ENCODE measurements around the gene MRPL24. TPM values are rescaled to one million over a fixed set of nuclear protein-coding genes. Genes with fewer than 3 reads are reported as not detected.
A peak's percentile ranks its signal among the peaks of the same experiment; 100 is the strongest.

MRPL24 gene
- polyA plus RNA-seq, 1 experiment = 65.5 TPM

DNA sequence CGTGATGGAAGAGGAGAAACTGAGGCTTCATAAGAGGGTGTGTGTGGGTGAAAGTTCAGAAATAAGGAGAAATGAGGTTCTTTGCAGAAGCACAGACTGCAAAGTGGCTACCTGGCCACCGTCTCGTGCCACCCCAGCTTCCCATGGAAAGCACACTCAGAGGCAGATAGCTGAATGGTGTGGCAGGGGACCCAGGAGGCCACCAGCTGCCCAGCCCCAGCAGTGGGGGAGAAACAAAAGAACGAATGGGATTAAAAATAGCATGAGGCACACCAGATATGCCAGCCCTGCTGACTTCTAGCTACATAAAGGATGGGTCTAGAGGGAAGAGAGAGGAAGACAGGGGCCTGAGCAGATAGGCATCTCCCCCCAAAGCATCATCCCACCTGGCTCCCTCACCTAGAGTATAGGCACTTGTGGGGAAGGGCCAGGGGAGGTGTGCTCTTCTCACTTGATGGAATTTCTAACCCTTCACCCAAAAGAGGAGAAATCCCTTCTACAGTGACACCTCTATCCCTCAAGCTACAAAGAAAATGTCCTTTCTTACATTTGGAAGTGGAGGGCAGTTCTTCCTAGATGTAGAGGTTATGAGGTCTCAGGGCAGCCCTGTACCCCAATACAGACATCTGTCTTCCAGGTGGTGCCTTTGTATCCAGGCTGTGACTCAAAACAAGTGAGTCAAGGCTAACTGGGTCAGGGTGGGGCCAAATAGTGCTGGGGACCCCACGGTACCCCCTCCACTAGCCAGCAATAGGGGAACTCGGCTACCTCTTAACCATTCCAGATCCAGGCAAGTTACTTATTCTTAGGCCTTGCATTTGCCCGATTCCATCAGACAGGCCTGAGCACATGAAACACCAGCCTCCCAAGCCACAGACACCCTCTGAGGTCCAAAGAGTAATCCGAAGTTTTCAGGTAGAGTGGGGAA lies 7.1 kb upstream of the MRPL24 start:
- H3K9me3 ChIP-seq (ENCODE audit: control insufficient read depth, insufficient read depth, low read length) = peaks cover 5% of the 10 kb centered on the region; the same call in 1 of the 2 replicates
- CTCF ChIA-PET = interaction anchor here (1.1 to 1.6 kb wide), 7 partner anchors 13 to 144 kb away, joined by 3 to 13 read pairs (median 4); no protein-coding TSS in a partner anchor
- TF ChIP-seq, protein P1, sequence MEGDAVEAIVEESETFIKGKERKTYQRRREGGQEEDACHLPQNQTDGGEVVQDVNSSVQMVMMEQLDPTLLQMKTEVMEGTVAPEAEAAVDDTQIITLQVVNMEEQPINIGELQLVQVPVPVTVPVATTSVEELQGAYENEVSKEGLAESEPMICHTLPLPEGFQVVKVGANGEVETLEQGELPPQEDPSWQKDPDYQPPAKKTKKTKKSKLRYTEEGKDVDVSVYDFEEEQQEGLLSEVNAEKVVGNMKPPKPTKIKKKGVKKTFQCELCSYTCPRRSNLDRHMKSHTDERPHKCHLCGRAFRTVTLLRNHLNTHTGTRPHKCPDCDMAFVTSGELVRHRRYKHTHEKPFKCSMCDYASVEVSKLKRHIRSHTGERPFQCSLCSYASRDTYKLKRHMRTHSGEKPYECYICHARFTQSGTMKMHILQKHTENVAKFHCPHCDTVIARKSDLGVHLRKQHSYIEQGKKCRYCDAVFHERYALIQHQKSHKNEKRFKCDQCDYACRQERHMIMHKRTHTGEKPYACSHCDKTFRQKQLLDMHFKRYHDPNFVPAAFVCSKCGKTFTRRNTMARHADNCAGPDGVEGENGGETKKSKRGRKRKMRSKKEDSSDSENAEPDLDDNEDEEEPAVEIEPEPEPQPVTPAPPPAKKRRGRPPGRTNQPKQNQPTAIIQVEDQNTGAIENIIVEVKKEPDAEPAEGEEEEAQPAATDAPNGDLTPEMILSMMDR (IDR thresholded peaks at IDR 0.05; ENCODE audit: low read depth, low read length) = no peak
- H3K27me3 ChIP-seq (ENCODE audit: control insufficient read depth, insufficient read depth, low read length) = no peaks in the 10 kb centered on the region
- POLR2A ChIA-PET = interaction anchor here (0.9 to 1.2 kb wide), 2 partner anchors 19 to 20 kb away, joined by 4 to 6 read pairs; partner anchors contain the start of genes ISG20L2, METTL25B and PRCC
- H3K27ac ChIP-seq (ENCODE audit: low read depth, low read length) = peak overlapping the region; percentile 96
- no peak for DNase-seq (ENCODE audit: low read depth, low spot score)
- peak overlapping the region; percentile 94 for H3K4me3 ChIP-seq (ENCODE audit: low read depth, low read length)

DNA sequence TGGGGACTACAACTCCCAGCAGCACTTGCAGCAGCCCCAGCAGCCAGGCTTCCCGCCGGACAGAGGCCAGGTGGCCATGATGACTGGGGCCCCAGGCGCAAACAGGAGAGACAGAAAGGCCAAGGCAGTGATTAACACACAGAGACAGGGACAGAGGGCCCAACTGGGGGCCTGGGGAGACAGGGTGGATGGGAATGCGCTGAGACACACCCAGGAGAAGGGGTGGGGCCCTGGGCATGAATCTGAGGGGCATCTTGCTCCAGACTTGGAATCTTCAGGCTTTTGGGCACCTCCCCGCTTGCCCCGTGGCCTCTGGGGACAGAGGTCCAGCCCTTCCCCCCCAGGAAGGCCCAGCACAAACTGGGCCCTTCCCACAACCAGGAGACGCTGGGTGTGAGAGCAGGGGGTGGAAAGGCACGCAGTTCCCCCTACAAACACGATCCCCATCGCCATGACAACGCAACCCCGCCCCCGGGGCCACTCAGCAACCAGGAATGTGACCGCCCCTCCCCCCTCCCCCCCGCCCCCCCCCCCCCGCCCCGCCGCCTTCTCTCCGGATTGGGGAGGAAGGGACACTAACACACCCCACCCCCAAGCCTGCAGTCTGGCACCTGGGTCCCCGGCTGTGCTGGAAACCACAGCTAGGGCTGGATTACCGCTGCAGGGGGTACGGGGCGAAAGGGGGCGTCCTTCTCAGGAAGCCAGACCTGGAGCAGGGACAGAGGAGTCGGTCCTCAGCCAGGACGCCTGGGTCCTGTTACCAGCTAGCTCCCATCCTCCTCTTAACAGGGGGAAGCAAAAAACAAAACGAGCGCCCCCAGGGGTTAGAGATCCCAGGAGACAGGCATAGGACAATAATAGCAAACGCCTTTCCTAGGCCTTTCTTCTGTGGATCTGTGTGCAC lies 6.1 kb upstream of the MRPL24 start:
- TF ChIP-seq, protein P1 (IDR thresholded peaks at IDR 0.05; ENCODE audit: low read depth, low read length) = peak; percentile 38
- POLR2A ChIA-PET = interaction anchor here (0.9 to 1.2 kb wide), 2 partner anchors 19 to 20 kb away, joined by 4 to 6 read pairs; partner anchors contain the start of genes ISG20L2, METTL25B and PRCC
- peak; percentile 76 for DNase-seq (ENCODE audit: low read depth, low spot score)
- peaks cover 5% of the 10 kb centered on the region; the same call in 1 of the 2 replicates for H3K9me3 ChIP-seq (ENCODE audit: control insufficient read depth, insufficient read depth, low read length)
- no peaks in the 10 kb centered on the region for H3K27me3 ChIP-seq (ENCODE audit: control insufficient read depth, insufficient read depth, low read length)
- peak overlapping the region; percentile 94 for H3K4me3 ChIP-seq (ENCODE audit: low read depth, low read length)
- peak overlapping the region; percentile 97 for H3K27ac ChIP-seq (ENCODE audit: low read depth, low read length)
- CTCF ChIA-PET = interaction anchor here (0.7 to 1.6 kb wide), 9 partner anchors 10 to 145 kb away, joined by 3 to 13 read pairs (median 6); no protein-coding TSS in a partner anchor

DNA sequence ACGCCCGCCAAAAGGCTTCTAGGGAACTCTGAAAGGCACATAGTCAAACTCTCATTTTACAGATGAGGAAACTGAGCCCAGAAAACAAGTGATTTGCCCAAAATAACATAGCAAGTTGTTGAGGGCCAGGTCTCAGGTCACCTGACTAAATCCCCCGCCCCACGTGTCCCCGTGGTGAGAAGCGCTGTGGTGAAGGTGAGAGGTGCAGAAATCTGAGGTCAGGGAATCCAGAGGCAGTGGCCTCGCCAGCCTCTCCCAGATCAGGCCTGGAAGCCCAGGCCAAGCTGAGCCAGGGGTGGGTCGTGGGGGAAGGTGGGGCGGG lies 5.5 kb upstream of the MRPL24 start:
- Histone ChIP-seq H3K27me3 (ENCODE audit: control insufficient read depth, insufficient read depth, low read length) (no peaks in the 10 kb centered on the region), H3K9me3 (ENCODE audit: control insufficient read depth, insufficient read depth, low read length) (peaks cover 5% of the 10 kb centered on the region; the same call in 1 of the 2 replicates), H3K27ac (ENCODE audit: low read depth, low read length) (peak overlapping the region; percentile 97), H3K4me3 (ENCODE audit: low read depth, low read length) (peak overlapping the region; percentile 58)
- ChIA-PET CTCF (interaction anchor here (1.5 kb wide), 2 partner anchors 20 to 146 kb away, joined by 4 to 6 read pairs; no protein-coding TSS in a partner anchor), POLR2A (no interaction called here)
- TF ChIP-seq, protein P1 (IDR thresholded peaks at IDR 0.05; ENCODE audit: low read depth, low read length) = no peak
- DNase-seq (ENCODE audit: low read depth, low spot score) = no peak

DNA sequence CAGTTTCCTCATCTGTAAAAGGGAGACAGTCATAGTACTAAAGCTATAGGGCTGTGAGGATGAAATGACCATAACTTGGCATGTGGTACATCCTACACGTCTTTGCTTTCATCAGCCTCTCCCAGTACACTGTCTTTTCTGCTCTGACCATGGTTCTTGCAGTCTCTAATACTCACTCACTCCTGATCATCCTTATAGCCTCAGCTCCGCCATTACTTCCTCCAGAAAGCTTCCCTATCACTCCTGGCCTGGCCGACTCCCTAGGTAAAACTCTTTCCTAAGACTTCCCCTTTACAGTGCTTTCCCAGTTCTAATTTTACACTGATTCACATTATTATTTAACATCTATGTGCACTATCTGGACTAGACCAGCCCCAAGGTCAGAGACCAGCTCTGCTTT lies 5.0 kb upstream of the MRPL24 start:
- CTCF ChIA-PET = interaction anchor here (1.5 kb wide), 1 partner anchor 20 kb away, joined by 6 read pairs; no protein-coding TSS in a partner anchor
- POLR2A ChIA-PET = no interaction called here

More for the DNA sequence above, 5.0 kb upstream of the MRPL24 start:
- Histone ChIP-seq H3K9me3 (ENCODE audit: control insufficient read depth, insufficient read depth, low read length) (peaks cover 2% of the 10 kb centered on the region; the same call in 1 of the 2 replicates), H3K4me3 (ENCODE audit: low read depth, low read length) (peak overlapping the region; percentile 58), H3K27me3 (ENCODE audit: control insufficient read depth, insufficient read depth, low read length) (no peaks in the 10 kb centered on the region), H3K27ac (ENCODE audit: low read depth, low read length) (no peak overlapping the region)
- DNase-seq (ENCODE audit: low read depth, low spot score) = no peak
- TF ChIP-seq, protein P1 (IDR thresholded peaks at IDR 0.05; ENCODE audit: low read depth, low read length) = no peak

All from AG04450 (cell line).